HG03565 (cell line): ENCODE results near the gene NFKBIZ.
"Not testable (repeated sequence)": the region's sequence is repeated elsewhere in the genome, so short reads cannot be mapped to it uniquely, and the experiment has no call there.

Experiments used
- ATAC-seq: cut with Tn5 transposase; IDR thresholded peaks from one replicate; pipeline ENCODE4 v1.9.1; 2021; ENCODE audit warnings: mild to moderate bottlenecking, moderate library complexity; ENCODE audit not compliant: unreplicated experiment

Gene NFKBIZ

DNA sequence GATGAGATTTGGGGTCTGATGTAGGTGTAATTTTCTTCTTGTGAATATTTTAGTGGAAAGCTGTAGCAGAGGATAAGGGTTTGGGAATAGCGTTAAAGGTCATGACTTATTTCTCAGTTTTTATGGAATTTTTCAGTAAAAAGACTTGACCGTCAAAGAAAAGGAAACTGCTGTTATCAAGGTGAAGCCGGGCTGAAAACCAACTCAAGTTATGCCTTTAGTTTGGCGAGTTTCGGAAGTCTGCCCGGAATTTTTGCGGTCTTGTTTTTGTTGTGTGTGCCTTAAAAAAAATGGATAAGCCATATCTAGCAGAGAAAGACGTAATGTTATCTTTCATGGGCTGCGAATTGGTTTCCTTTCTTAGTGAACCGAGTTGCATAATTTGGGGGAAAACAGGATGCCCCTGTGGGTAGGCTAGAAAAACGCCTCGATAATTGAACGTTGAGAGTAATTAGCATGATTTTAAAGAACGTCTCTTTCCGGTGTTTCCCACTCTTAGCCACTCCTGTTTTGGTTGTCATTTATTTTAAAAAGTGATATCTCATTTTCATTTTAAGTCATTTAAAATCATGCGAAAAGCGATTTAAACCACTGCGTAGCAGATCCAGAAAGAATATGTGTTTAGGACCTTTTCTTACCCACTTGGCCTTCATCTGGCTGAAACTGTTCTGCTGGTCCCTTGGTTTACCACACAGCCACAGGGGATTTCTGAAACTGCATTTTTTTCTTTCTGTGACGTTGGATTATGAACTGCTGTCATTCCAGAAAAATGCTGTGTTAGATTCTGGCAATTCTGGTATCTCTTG is 1.1 kb downstream of the NFKBIZ start:
- ATAC-seq: peak; percentile 19

- ATAC-seq: no peak
Measured at GRCh38 chr3:101851072-101851770, 1.9 kb downstream of the NFKBIZ start.

DNA sequence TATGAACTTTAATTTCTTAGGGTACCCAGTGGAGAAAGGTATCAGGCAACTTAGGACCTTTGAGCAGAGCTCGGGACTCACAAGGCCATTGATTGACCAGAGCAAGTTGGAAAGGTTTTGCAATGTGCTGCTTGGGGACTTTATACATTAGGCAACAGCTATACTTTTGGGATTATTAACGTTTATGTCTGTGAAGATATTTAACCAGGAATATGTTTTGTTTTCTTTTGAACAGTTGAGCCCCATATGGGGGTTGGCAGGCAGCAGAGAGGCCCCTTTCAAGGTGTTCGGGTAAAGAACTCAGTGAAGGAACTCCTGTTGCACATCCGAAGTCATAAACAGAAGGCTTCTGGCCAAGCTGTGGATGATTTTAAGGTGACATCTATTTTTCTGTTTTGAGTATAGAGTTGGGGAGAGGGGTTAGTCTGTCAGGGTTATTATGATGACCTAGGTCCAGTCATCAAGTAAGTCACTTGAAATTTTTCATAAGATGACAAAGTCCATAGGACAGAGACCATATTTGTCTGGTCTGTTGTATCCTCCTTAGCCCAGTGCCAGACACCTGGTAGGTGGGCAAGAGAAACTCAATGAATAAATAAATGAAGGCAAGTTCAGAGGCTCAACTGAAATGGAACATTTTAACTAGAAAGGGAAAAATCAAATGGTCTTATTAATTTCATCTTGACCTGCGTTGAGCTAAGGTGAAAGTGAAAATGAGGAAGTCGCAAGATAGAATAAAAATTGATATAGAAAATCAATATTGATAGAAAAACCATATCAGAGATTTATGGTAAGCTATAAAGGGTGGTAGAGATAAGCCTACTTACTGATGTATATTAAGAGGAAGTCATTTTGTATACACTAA is 2.8 kb downstream of the NFKBIZ start:
- ATAC-seq: no peak

DNA sequence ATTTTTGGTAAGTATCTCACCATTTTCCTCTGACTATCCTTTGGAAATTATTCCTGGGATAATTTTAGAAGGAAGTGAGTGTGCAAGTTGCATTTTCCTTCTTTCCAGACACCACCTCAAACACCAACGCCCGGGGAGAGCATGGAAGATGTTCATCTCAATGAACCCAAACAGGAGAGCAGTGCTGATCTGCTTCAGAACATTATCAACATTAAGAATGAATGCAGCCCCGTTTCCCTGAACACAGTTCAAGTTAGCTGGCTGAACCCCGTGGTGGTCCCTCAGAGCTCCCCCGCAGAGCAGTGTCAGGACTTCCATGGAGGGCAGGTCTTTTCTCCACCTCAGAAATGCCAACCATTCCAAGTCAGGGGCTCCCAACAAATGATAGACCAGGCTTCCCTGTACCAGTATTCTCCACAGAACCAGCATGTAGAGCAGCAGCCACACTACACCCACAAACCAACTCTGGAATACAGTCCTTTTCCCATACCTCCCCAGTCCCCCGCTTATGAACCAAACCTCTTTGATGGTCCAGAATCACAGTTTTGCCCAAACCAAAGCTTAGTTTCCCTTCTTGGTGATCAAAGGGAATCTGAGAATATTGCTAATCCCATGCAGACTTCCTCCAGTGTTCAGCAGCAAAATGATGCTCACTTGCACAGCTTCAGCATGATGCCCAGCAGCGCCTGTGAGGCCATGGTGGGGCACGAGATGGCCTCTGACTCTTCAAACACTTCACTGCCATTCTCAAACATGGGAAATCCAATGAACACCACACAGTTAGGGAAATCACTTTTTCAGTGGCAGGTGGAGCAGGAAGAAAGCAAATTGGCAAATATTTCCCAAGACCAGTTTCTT is 3.9 kb downstream of the NFKBIZ start:
- ATAC-seq: no peak

DNA sequence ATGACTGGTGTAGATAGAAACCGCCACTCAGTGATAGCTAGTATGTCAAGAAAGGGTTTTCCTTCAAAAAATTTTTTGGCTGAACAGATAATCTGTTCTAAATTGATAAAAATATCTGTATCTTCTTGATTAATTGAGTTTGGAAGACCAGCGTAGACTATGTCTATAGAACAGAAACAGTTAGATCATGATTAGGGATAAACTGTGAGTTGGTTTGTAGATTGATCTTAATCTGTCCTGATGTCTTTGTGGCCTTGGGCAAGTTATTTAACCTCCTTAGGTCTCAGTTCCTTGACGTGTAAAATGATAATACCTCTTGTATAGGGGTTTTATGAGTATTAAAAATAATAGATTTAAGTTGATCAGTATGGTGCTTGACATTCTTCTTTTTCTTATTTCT is 4.7 kb downstream of the NFKBIZ start:
- no peak for ATAC-seq

- no peak for ATAC-seq
Measured at GRCh38 chr3:101854608-101855304, 5.4 kb downstream of the NFKBIZ start.

DNA sequence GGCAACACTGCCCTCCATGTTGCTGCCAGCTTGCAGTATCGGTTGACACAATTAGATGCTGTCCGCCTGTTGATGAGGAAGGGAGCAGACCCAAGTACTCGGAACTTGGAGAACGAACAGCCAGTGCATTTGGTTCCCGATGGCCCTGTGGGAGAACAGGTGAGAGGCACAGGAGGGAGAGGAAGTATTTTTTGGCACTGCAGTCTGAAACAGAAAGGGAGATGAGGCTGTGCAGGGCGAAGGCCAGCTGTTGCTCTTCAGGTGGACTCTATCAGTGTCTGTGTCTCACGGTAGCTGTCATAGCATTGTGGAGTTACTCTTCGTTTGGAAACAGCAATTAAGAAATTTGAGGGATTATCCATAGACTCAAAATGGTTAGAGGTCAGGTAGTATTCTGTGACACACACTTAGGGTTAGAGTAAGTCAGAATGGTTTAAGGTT is 8.0 kb downstream of the NFKBIZ start:
- ATAC-seq: no peak

GRCh38 chr3:101858464-101859030 is 9.2 kb downstream of the NFKBIZ start:
- no peak for ATAC-seq

DNA sequence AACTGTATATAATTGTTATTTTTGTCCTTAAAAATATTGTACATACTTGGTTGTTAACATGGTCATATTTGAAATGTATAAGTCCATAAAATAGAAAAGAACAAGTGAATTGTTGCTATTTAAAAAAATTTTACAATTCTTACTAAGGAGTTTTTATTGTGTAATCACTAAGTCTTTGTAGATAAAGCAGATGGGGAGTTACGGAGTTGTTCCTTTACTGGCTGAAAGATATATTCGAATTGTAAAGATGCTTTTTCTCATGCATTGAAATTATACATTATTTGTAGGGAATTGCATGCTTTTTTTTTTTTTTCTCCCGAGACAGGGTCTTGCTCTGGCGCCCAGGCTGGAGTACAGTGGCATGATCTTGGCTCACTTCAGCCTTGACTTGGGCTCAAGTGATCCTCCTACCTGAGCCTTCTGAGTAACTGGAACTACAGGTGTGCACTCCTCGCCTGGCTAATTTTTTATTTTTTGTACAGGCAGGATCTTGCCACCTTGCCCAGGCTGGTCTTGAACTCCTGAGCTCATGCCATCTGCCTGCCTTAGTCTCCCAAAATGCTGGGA is 10.7 kb downstream of the NFKBIZ start:
- ATAC-seq: no peak

GRCh38 chr3:101861212-101861788 is 12.0 kb downstream of the NFKBIZ start:
- ATAC-seq: peak; percentile 36

- no peak for ATAC-seq
Measured at GRCh38 chr3:101861789-101862415, 12.6 kb downstream of the NFKBIZ start.

DNA sequence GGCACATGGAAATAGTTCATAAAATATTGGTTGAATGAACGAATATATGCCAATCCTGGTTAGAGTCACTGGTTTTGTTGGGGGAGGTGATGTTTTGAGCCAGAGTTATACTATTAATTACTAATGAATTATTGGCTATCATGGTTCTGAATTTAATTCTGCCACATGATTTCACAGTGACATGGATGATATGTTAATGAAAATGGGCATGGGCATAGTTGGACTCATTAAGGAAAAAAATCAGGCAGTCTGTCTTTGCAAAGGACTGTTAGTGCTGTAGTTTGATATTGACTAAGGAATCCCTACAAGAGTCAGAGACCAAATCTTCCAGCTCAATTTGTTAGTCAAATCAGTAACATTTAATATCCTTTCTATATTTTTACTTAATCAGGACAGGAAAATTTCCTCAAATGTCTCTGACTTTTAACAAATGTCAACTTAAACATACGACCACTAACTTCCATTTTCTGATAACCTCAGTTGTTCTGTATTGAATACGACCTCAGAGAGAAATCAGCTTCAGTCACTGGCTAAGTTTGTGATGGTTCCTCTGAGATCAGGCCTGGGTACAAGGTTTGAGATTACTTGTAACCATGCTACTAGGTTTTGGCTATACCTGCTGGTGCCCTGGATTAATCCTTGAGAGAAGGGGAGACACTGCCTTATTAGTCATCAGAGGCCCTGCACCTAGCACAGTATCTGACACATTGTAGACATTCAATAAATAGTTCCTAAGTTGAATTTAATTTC is 13.3 kb downstream of the NFKBIZ start:
- no peak for ATAC-seq

DNA sequence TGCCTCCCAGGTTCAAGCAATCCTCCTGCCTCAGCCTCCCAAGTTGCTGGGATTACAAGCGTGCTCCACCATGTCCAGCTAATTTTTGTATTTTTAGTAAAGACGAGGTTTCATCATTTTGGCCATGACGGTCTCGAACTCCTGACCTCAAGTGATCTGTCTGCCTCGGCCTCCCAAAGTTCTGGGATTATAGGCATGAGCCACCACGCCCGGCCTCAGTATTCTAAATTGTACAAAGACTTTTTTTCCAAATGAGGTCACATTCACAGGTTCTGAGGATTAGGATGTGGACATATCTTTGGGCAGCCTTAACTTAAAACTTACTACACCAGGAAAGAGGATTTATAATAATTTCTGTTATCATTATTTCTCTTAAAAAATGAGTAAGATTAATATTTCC is 15.6 kb downstream of the NFKBIZ start:
- not testable (repeated sequence) for ATAC-seq

- ATAC-seq: no peak
Measured at GRCh38 chr3:101865751-101866509, 16.6 kb downstream of the NFKBIZ start.

GRCh38 chr3:101867511-101867910 is 18.2 kb downstream of the NFKBIZ start:
- no peak for ATAC-seq

GRCh38 chr3:101867996-101868395 is 18.7 kb downstream of the NFKBIZ start:
- no peak for ATAC-seq
